ENCODE measurements around the gene CYS1. TPM values are rescaled to one million over a fixed set of nuclear protein-coding genes. Genes with fewer than 3 reads are reported as not detected.

The CYS1 gene
- total and polyA plus RNA-seq, 9 donors: 6.5 to 16.8 (median 11.5) TPM

DNA sequence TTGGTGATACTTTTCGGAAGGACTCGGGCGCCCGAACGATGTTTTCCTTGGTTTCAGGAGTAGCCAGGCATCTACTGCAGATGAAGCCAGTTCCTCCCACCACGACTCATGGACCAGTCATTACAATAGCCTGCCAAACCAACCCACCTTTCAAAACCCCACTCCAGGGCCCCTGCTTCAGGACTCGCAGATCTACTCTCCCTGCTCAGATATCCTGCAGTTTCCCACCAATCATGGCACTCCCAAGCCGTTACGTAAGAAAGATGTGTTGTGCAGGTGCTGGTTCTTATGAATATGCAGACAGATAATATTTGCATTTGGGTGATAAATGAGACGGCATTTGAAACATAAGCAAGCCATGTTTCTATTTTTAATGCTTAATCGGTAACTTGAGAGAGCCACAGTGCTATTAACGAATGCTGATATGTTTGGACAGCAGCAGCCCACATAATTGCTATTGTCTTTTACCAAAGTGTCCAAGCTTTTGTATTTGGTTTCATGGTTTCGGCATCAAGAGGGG, 3.5 kb upstream of the CYS1 start:
- DNase-seq: no peak
- Histone ChIP-seq H3K4me3 (ENCODE audit: low read length) (no peak overlapping the region), H3K36me3 (ENCODE audit: control insufficient read depth, insufficient read depth, low read length) (no peaks in the 10 kb centered on the region), H3K27me3 (ENCODE audit: control insufficient read depth, insufficient read depth, low read length) (peaks cover 66% of the 10 kb centered on the region), H3K4me1 (ENCODE audit: control insufficient read depth, insufficient read depth, low read length) (peaks cover 13% of the 10 kb centered on the region), H3K9me3 (replicated peaks; ENCODE audit: control insufficient read depth, low read depth, low read length) (no peaks in the 10 kb centered on the region), H3K27ac (ENCODE audit: low read length) (no peak overlapping the region)
- 54% methylated on average over 6 of the region's 13 CpGs for WGBS (ENCODE audit: insufficient coverage)

DNA sequence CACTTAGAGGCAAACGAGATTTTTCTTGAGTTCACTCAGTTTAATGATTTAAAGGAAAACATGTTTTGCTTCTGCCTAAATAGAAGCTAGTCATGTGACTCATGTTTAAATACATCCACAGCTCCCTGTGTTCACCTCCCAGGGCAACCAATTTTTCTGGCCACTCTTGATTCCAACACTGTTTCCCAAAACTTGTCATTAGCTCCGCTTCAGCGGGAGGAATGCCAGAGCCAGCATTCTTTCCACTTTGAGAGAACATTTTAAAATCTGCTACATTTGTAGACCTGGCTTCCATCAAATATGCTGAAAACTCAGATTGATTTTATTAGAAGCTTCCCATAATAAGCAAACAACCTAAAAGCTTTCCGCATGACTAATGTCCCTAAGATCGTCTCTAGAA, 2.8 kb upstream of the CYS1 start:
- Histone ChIP-seq H3K9me3 (replicated peaks; ENCODE audit: control insufficient read depth, low read depth, low read length) (no peaks in the 10 kb centered on the region), H3K27ac (ENCODE audit: low read length) (no peak overlapping the region), H3K36me3 (ENCODE audit: control insufficient read depth, insufficient read depth, low read length) (no peaks in the 10 kb centered on the region), H3K4me3 (ENCODE audit: low read length) (no peak overlapping the region), H3K27me3 (ENCODE audit: control insufficient read depth, insufficient read depth, low read length) (peaks cover 72% of the 10 kb centered on the region), H3K4me1 (ENCODE audit: control insufficient read depth, insufficient read depth, low read length) (peaks cover 20% of the 10 kb centered on the region)
- peak; percentile 74 for DNase-seq
- WGBS (ENCODE audit: insufficient coverage): 23% methylated on average over 2 of the region's 5 CpGs

- WGBS (ENCODE audit: insufficient coverage): 1% methylated on average over 24 of the region's 45 CpGs
- Histone ChIP-seq H3K27ac (ENCODE audit: low read length) (no peak overlapping the region), H3K4me3 (ENCODE audit: low read length) (peak overlapping the region; percentile 10), H3K36me3 (ENCODE audit: control insufficient read depth, insufficient read depth, low read length) (no peaks in the 10 kb centered on the region), H3K4me1 (ENCODE audit: control insufficient read depth, insufficient read depth, low read length) (peaks cover 20% of the 10 kb centered on the region), H3K9me3 (replicated peaks; ENCODE audit: control insufficient read depth, low read depth, low read length) (no peaks in the 10 kb centered on the region), H3K27me3 (ENCODE audit: control insufficient read depth, insufficient read depth, low read length) (peaks cover 86% of the 10 kb centered on the region)
- DNase-seq: no peak
Measured at GRCh38 chr2:10080536-10081304, 509 bp upstream of the CYS1 start.

DNA sequence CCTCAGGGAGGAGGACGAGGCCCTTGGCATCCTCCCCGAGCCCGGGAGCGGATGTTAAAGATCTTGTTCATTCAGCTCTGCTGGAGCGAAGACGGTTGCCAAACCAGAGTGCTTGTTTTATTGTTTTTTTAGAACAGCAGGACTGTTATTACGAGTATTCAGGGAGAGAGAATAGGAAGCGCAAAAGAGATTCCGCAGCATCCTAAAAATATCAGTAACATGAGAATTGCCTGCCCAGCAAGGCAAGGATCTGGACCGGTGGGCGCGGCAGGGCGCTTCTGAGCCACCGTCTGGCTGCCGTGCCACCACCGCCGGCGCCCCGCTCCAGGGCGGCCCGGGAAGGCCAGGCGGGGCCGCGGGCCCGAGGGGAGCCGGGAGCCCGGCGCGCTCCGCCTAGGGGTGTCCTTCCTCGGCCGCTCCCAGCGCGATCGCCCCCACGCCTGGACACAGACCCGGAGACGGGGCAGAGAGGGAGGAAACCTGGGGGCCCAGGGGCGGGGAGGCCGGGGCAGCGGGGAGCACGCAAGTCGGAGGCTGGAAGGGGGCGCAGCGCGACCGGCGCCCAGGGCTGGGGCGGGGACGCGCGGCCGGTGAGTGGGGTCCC, 843 bp downstream of the CYS1 start:
- peaks cover 20% of the 10 kb centered on the region for H3K4me1 ChIP-seq (ENCODE audit: control insufficient read depth, insufficient read depth, low read length)
- H3K9me3 ChIP-seq (replicated peaks; ENCODE audit: control insufficient read depth, low read depth, low read length): no peaks in the 10 kb centered on the region
- peak; percentile 80 for DNase-seq
- peaks cover 83% of the 10 kb centered on the region for H3K27me3 ChIP-seq (ENCODE audit: control insufficient read depth, insufficient read depth, low read length)
- peak overlapping the region; percentile 36 for H3K4me3 ChIP-seq (ENCODE audit: low read length)
- H3K27ac ChIP-seq (ENCODE audit: low read length): no peak overlapping the region
- WGBS (ENCODE audit: insufficient coverage): 2% methylated on average over 53 of the region's 53 CpGs
- no peaks in the 10 kb centered on the region for H3K36me3 ChIP-seq (ENCODE audit: control insufficient read depth, insufficient read depth, low read length)

GRCh38 chr2:10078704-10079265, 1.4 kb downstream of the CYS1 start:
- H3K4me3 ChIP-seq (ENCODE audit: low read length): peak overlapping the region; percentile 36
- no peak for DNase-seq
- WGBS (ENCODE audit: insufficient coverage): 17% methylated on average over 7 of the region's 12 CpGs
- H3K27ac ChIP-seq (ENCODE audit: low read length): no peak overlapping the region
- no peaks in the 10 kb centered on the region for H3K36me3 ChIP-seq (ENCODE audit: control insufficient read depth, insufficient read depth, low read length)
- H3K27me3 ChIP-seq (ENCODE audit: control insufficient read depth, insufficient read depth, low read length): peaks cover 79% of the 10 kb centered on the region
- H3K4me1 ChIP-seq (ENCODE audit: control insufficient read depth, insufficient read depth, low read length): peaks cover 21% of the 10 kb centered on the region
- H3K9me3 ChIP-seq (replicated peaks; ENCODE audit: control insufficient read depth, low read depth, low read length): no peaks in the 10 kb centered on the region

GRCh38 chr2:10078001-10078400, 2.2 kb downstream of the CYS1 start:
- H3K36me3 ChIP-seq (ENCODE audit: control insufficient read depth, insufficient read depth, low read length): no peaks in the 10 kb centered on the region
- WGBS (ENCODE audit: insufficient coverage): 81% methylated on average over 5 of the region's 7 CpGs
- no peak overlapping the region for H3K4me3 ChIP-seq (ENCODE audit: low read length)
- DNase-seq: no peak
- peaks cover 26% of the 10 kb centered on the region for H3K4me1 ChIP-seq (ENCODE audit: control insufficient read depth, insufficient read depth, low read length)
- no peak overlapping the region for H3K27ac ChIP-seq (ENCODE audit: low read length)
- H3K9me3 ChIP-seq (replicated peaks; ENCODE audit: control insufficient read depth, low read depth, low read length): no peaks in the 10 kb centered on the region
- H3K27me3 ChIP-seq (ENCODE audit: control insufficient read depth, insufficient read depth, low read length): peaks cover 71% of the 10 kb centered on the region

- peaks cover 62% of the 10 kb centered on the region for H3K27me3 ChIP-seq (ENCODE audit: control insufficient read depth, insufficient read depth, low read length)
- DNase-seq: no peak
- H3K4me1 ChIP-seq (ENCODE audit: control insufficient read depth, insufficient read depth, low read length): peaks cover 31% of the 10 kb centered on the region
- no peaks in the 10 kb centered on the region for H3K36me3 ChIP-seq (ENCODE audit: control insufficient read depth, insufficient read depth, low read length)
- H3K4me3 ChIP-seq (ENCODE audit: low read length): no peak overlapping the region
- H3K27ac ChIP-seq (ENCODE audit: low read length): no peak overlapping the region
- WGBS (ENCODE audit: insufficient coverage): 90% methylated on average over 4 of the region's 5 CpGs
- H3K9me3 ChIP-seq (replicated peaks; ENCODE audit: control insufficient read depth, low read depth, low read length): no peaks in the 10 kb centered on the region
Measured at GRCh38 chr2:10076988-10077527, 3.2 kb downstream of the CYS1 start.

DNA sequence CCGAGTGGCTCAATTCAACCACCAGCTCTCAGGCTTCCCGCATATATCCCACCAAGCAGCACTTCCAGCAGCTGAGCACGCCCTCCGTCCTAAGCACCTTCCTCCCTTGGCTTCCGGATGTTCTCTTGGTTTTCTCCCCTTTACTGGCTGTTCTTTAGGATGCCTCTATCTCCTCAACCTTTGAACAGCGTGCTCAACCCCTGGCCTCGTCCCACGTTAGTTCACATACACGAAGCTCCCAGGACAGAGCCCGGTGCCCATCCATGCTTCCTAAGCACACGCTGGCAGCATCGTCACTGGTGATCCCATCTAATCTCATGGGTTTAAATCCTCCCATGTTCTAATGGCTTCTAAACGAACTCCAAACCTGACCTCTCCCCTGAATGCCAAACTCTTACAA, 3.7 kb downstream of the CYS1 start:
- Histone ChIP-seq H3K27ac (ENCODE audit: low read length) (no peak overlapping the region), H3K27me3 (ENCODE audit: control insufficient read depth, insufficient read depth, low read length) (peaks cover 56% of the 10 kb centered on the region), H3K36me3 (ENCODE audit: control insufficient read depth, insufficient read depth, low read length) (no peaks in the 10 kb centered on the region), H3K4me1 (ENCODE audit: control insufficient read depth, insufficient read depth, low read length) (peaks cover 31% of the 10 kb centered on the region), H3K9me3 (replicated peaks; ENCODE audit: control insufficient read depth, low read depth, low read length) (no peaks in the 10 kb centered on the region), H3K4me3 (ENCODE audit: low read length) (no peak overlapping the region)
- 69% methylated on average over 13 of the region's 13 CpGs for WGBS (ENCODE audit: insufficient coverage)
- DNase-seq: no peak

GRCh38 chr2:10075571-10076209, 4.5 kb downstream of the CYS1 start:
- no peak overlapping the region for H3K4me3 ChIP-seq (ENCODE audit: low read length)
- H3K36me3 ChIP-seq (ENCODE audit: control insufficient read depth, insufficient read depth, low read length): no peaks in the 10 kb centered on the region
- H3K4me1 ChIP-seq (ENCODE audit: control insufficient read depth, insufficient read depth, low read length): peaks cover 29% of the 10 kb centered on the region
- no peaks in the 10 kb centered on the region for H3K9me3 ChIP-seq (replicated peaks; ENCODE audit: control insufficient read depth, low read depth, low read length)
- no peak for DNase-seq
- H3K27ac ChIP-seq (ENCODE audit: low read length): no peak overlapping the region
- 47% methylated on average over 3 of the region's 9 CpGs for WGBS (ENCODE audit: insufficient coverage)
- peaks cover 48% of the 10 kb centered on the region for H3K27me3 ChIP-seq (ENCODE audit: control insufficient read depth, insufficient read depth, low read length)

- Histone ChIP-seq H3K36me3 (ENCODE audit: control insufficient read depth, insufficient read depth, low read length) (no peaks in the 10 kb centered on the region), H3K27me3 (ENCODE audit: control insufficient read depth, insufficient read depth, low read length) (peaks cover 43% of the 10 kb centered on the region), H3K4me1 (ENCODE audit: control insufficient read depth, insufficient read depth, low read length) (peaks cover 26% of the 10 kb centered on the region), H3K9me3 (replicated peaks; ENCODE audit: control insufficient read depth, low read depth, low read length) (no peaks in the 10 kb centered on the region), H3K27ac (ENCODE audit: low read length) (no peak overlapping the region), H3K4me3 (ENCODE audit: low read length) (no peak overlapping the region)
- 63% methylated on average over 11 of the region's 13 CpGs for WGBS (ENCODE audit: insufficient coverage)
- DNase-seq: no peak
Measured at GRCh38 chr2:10075101-10075500, 5.1 kb downstream of the CYS1 start.
